CD4-positive, alpha-beta T cell treated with Interleukin-2 at 100 ng/mL for 4 hours (primary cell): Measurements from ENCODE around the gene MAGI2.
"Not testable (repeated sequence)": the region's sequence is repeated elsewhere in the genome, so short reads cannot be mapped to it uniquely, and the experiment has no call there.

Source experiments
- DNase-seq: peaks from one replicate; pipeline ENCODE4 v3.0.0-alpha.2; 2020; ENCODE audit warnings: low spot score

Gene MAGI2

GRCh38 chr7:78635026-78635793 is 818.3 kb downstream of the MAGI2 start:
- DNase-seq = no peak

- DNase-seq = no peak
These were observed 819.4 kb downstream of the MAGI2 start for GRCh38 chr7:78634093-78634492.

GRCh38 chr7:78620920-78621319 is 832.5 kb downstream of the MAGI2 start:
- no peak for DNase-seq

- DNase-seq = no peak
These were observed 836.9 kb downstream of the MAGI2 start for GRCh38 chr7:78616539-78616938.

- no peak for DNase-seq
These were observed 844.2 kb downstream of the MAGI2 start for GRCh38 chr7:78609281-78609680.

GRCh38 chr7:78607099-78607498 is 846.4 kb downstream of the MAGI2 start:
- DNase-seq = no peak

GRCh38 chr7:78605119-78605518 is 848.3 kb downstream of the MAGI2 start:
- no peak for DNase-seq

GRCh38 chr7:78601728-78602127 is 851.7 kb downstream of the MAGI2 start:
- DNase-seq = no peak

GRCh38 chr7:78594156-78594555 is 859.3 kb downstream of the MAGI2 start:
- DNase-seq = no peak

GRCh38 chr7:78588393-78588792 is 865.1 kb downstream of the MAGI2 start:
- no peak for DNase-seq

GRCh38 chr7:78587443-78588044 is 865.9 kb downstream of the MAGI2 start:
- no peak for DNase-seq

GRCh38 chr7:78585980-78586379 is 867.5 kb downstream of the MAGI2 start:
- DNase-seq = no peak

- no peak for DNase-seq
These were observed 874.8 kb downstream of the MAGI2 start for GRCh38 chr7:78578686-78579085.

GRCh38 chr7:78577174-78577952 is 876.1 kb downstream of the MAGI2 start:
- not testable (repeated sequence) for DNase-seq

- no peak for DNase-seq
These were observed 877.2 kb downstream of the MAGI2 start for GRCh38 chr7:78576236-78576635.

- DNase-seq = no peak
These were observed 882.2 kb downstream of the MAGI2 start for GRCh38 chr7:78571292-78571691.

- no peak for DNase-seq
These were observed 884.8 kb downstream of the MAGI2 start for GRCh38 chr7:78568690-78569089.

- DNase-seq = no peak
These were observed 885.6 kb downstream of the MAGI2 start for GRCh38 chr7:78567836-78568235.

- DNase-seq = no peak
These were observed 887.7 kb downstream of the MAGI2 start for GRCh38 chr7:78565784-78566183.

- no peak for DNase-seq
These were observed 890.3 kb downstream of the MAGI2 start for GRCh38 chr7:78563191-78563590.

- no peak for DNase-seq
These were observed 891.3 kb downstream of the MAGI2 start for GRCh38 chr7:78562191-78562590.

- DNase-seq = no peak
These were observed 894.9 kb downstream of the MAGI2 start for GRCh38 chr7:78558566-78558965.

GRCh38 chr7:78543976-78544375 is 909.5 kb downstream of the MAGI2 start:
- no peak for DNase-seq
